GM23338 (cell line): ENCODE data around the gene ANKRD49. TPM values are rescaled to one million over a fixed set of nuclear protein-coding genes. Genes with fewer than 3 reads are reported as not detected.

Experiments used
- ATAC-seq: fragments of 200-7000 bp; cut with Tn5 transposase; 3 replicates; pipeline ENCODE4 v1.9.1; 2020
- DNase-seq: peaks from one replicate; pipeline ENCODE4 v3.0.0-alpha.2; 2015; ENCODE audit warnings: low spot score
- H2AFZ ChIP-seq: fragments of 200-600 bp; sonication (generic); 2 replicates; pipeline ENCODE4 v1.8.0; 2016; ENCODE audit warnings: antibody characterized with exemption, mild to moderate bottlenecking, moderate library complexity
- H3F3A ChIP-seq: fragments of 200-600 bp; sonication (generic); replicated peaks from 2 replicates; pipeline ENCODE4 v1.8.0; 2017; ENCODE audit warnings: antibody characterized with exemption, mixed run types, low read depth
- H3K27ac ChIP-seq: fragments of 200-600 bp; sonication (generic); 2 replicates; pipeline ENCODE4 v1.6.1; 2016; ENCODE audit warnings: low read depth
- H3K27me3 ChIP-seq: fragments of 200-600 bp; sonication (generic); 2 replicates; pipeline ENCODE4 v1.8.0; 2016; ENCODE audit warnings: mild to moderate bottlenecking, mixed run types, moderate library complexity; ENCODE audit not compliant: insufficient read depth
- H3K36me3 ChIP-seq: fragments of 200-600 bp; sonication (generic); 2 replicates; pipeline ENCODE4 v1.8.0; 2016; ENCODE audit warnings: mild to moderate bottlenecking; ENCODE audit not compliant: insufficient read depth
- H3K4me1 ChIP-seq: fragments of 200-600 bp; sonication (generic); 2 replicates; pipeline ENCODE4 v1.8.0; 2016; ENCODE audit warnings: mild to moderate bottlenecking, moderate library complexity; ENCODE audit not compliant: insufficient read depth
- H3K4me2 ChIP-seq: fragments of 200-600 bp; sonication (generic); 2 replicates; pipeline ENCODE4 v1.7.1; 2017; ENCODE audit warnings: mixed run types
- H3K4me3 ChIP-seq: fragments of 200-600 bp; sonication (generic); 2 replicates; pipeline ENCODE4 v1.6.1; 2016; ENCODE audit warnings: mixed run types
- H3K79me2 ChIP-seq: fragments of 200-600 bp; sonication (generic); replicated peaks from 2 replicates; pipeline ENCODE4 v1.8.0; 2017; ENCODE audit warnings: mild to moderate bottlenecking; ENCODE audit not compliant: insufficient read depth
- H3K9me2 ChIP-seq: fragments of 200-600 bp; sonication (generic); 2 replicates; pipeline ENCODE4 v1.8.0; 2017; ENCODE audit not compliant: insufficient read depth
- H4K20me1 ChIP-seq: fragments of 200-600 bp; sonication (generic); replicated peaks from 2 replicates; pipeline ENCODE4 v1.8.0; 2017; ENCODE audit warnings: mild to moderate bottlenecking; ENCODE audit not compliant: insufficient read depth
- H3K27ac Mint-ChIP-seq: 2 replicates; pipeline ENCODE4 v1.8.0; 2020; ENCODE audit warnings: inconsistent platforms, mild to moderate bottlenecking, moderate library complexity, mixed read lengths
- H3K27me3 Mint-ChIP-seq: 3 replicates; pipeline ENCODE4 v1.8.0; 2022; ENCODE audit warnings: low read depth, mild to moderate bottlenecking, moderate library complexity, mixed read lengths, inconsistent platforms; ENCODE audit not compliant: insufficient read depth, poor library complexity
- H3K36me3 Mint-ChIP-seq: 3 replicates; pipeline ENCODE4 v1.8.0; 2021; ENCODE audit warnings: low read depth, mild to moderate bottlenecking, inconsistent platforms, moderate library complexity, mixed read lengths
- H3K4me1 Mint-ChIP-seq: 3 replicates; pipeline ENCODE4 v1.8.0; 2020; ENCODE audit warnings: mild to moderate bottlenecking, inconsistent platforms, mixed read lengths
- H3K4me3 Mint-ChIP-seq: 3 replicates; pipeline ENCODE4 v1.8.0; 2021; ENCODE audit warnings: moderate library complexity, mild to moderate bottlenecking, inconsistent platforms, mixed read lengths
- H3K9me3 Mint-ChIP-seq: 3 replicates; pipeline ENCODE4 v1.8.0; 2020; ENCODE audit warnings: moderate library complexity, mild to moderate bottlenecking, inconsistent platforms, mixed read lengths
- CTCF ChIP-seq, 2 experiments: fragments of 200-600 bp in 1 of 2; sonication (generic) in 1 of 2; conservative IDR thresholded peaks; 2 replicates each; pipeline versions ENCODE4 v1.5.1 to v1.6.1; 2016 to 2017; ENCODE audit warnings: antibody characterized with exemption in 2 of 2, low read depth in 2 of 2, mild to moderate bottlenecking in 2 of 2, moderate library complexity in 1 of 2
- ETS1 ChIP-seq: IDR thresholded peaks from 2 replicates; pipeline ENCODE4 v1.6.1; 2016; ENCODE audit warnings: antibody characterized with exemption
- STAT1 ChIP-seq: IDR thresholded peaks from one replicate; pipeline ENCODE4 v1.6.1; 2016; ENCODE audit warnings: antibody characterized with exemption; ENCODE audit not compliant: unreplicated experiment
- ZNF462 ChIP-seq: fragments of 250-450 bp; sonication (Bioruptor Pico); IDR thresholded peaks from 2 replicates; pipeline ENCODE4 v1.5.0; 2020; ENCODE audit warnings: mild to moderate bottlenecking, moderate library complexity
- polyA plus RNA-seq: library from polyadenylated mRNA; unstranded; fragments of >200 nt; fragmentation: Nextera tagmentation; extraction: Ambion mirVana; gene quantifications from 2 replicates; pipeline ENCODE4 v1.2.1, GENCODE V29; 2016
- total RNA-seq: library from RNA; depleted of rRNA; stranded (reverse); fragments of >200 nt; shearing (Covaris generic); gene quantifications from 2 replicates; pipeline ENCODE4 v1.2.3, GENCODE V29; 2014

Gene ANKRD49
- total and polyA plus RNA-seq, 2 experiments from 2014 or later: 16.0 to 35.2 TPM

GRCh38 chr11:94526645-94527438 is 33.1 kb downstream of the ANKRD49 start (continued):
- TF ChIP-seq ZNF462: no peak
- no peak for TF ChIP-seq STAT1

GRCh38 chr11:94528551-94528950 is 34.8 kb downstream of the ANKRD49 start:
- no peaks in the 10 kb centered on the region for H3K36me3 Mint-ChIP-seq

More at GRCh38 chr11:94528551-94528950, 34.8 kb downstream of the ANKRD49 start:
- no peaks in the 10 kb centered on the region for H3K4me1 ChIP-seq
- TF ChIP-seq CTCF (conservative IDR thresholded peaks at IDR 0.05; ENCODE audit: low read depth in 2 of 2) (no peak), ETS1 (no peak)
- H3F3A ChIP-seq: no peaks in the 10 kb centered on the region
- Mint-ChIP-seq H3K27ac (no peak overlapping the region), H3K4me1 (no peaks in the 10 kb centered on the region), H3K9me3 (no peaks in the 10 kb centered on the region), H3K27me3 (peaks cover 5% of the 10 kb centered on the region), H3K4me3 (no peak overlapping the region)
- no peak overlapping the region for H3K4me3 ChIP-seq
- no peak overlapping the region for H3K4me2 ChIP-seq
- H3K79me2 ChIP-seq: no peaks in the 10 kb centered on the region
- 0 out of 2 replicates have a peak overlapping the region, but pooled peaks have one; percentile 43 for H2AFZ ChIP-seq
- no peaks in the 10 kb centered on the region; the same call in 1 of the 2 replicates for H3K27me3 ChIP-seq
- H3K36me3 ChIP-seq: no peaks in the 10 kb centered on the region
- no peaks in the 10 kb centered on the region for H3K9me2 ChIP-seq
- H3K27ac ChIP-seq: no peak overlapping the region
- H4K20me1 ChIP-seq: no peaks in the 10 kb centered on the region
- no peak for ATAC-seq
- no peak for DNase-seq
